Neuronal stem cell (in vitro differentiated cells): Measurements from ENCODE around the gene HTR7.

Experiments
- DNase-seq: peaks from one replicate; pipeline ENCODE4 v3.0.0-alpha.2; 2013; ENCODE audit warnings: low spot score
- H2AFZ ChIP-seq: one replicate; pipeline ENCODE4 v1.6.1; 2013; ENCODE audit warnings: mild to moderate bottlenecking, low read length, inconsistent platforms
- H2AK5ac ChIP-seq: 2 replicates; pipeline ENCODE4 v1.6.1; 2013; ENCODE audit warnings: low read depth, mild to moderate bottlenecking, inconsistent platforms, low read length, moderate library complexity, mixed read lengths
- H2BK120ac ChIP-seq: 2 replicates; pipeline ENCODE4 v1.6.1; 2013; ENCODE audit warnings: low read depth, mild to moderate bottlenecking, inconsistent platforms, low read length, moderate library complexity, mixed read lengths
- H2BK12ac ChIP-seq: one replicate; pipeline ENCODE4 v1.6.1; 2013; ENCODE audit warnings: low read length, inconsistent platforms
- H2BK15ac ChIP-seq: 2 replicates; pipeline ENCODE4 v1.6.1; 2013; ENCODE audit warnings: mild to moderate bottlenecking, low read length, inconsistent platforms, mixed read lengths
- H2BK5ac ChIP-seq: one replicate; pipeline ENCODE4 v1.6.1; 2013; ENCODE audit warnings: inconsistent platforms, mild to moderate bottlenecking, low read length, moderate library complexity
- H3K14ac ChIP-seq: one replicate; pipeline ENCODE4 v1.6.1; 2013; ENCODE audit warnings: low read length, inconsistent platforms
- H3K18ac ChIP-seq: 2 replicates; pipeline ENCODE4 v1.6.1; 2013; ENCODE audit warnings: low read length, inconsistent platforms
- H3K23ac ChIP-seq: 2 replicates; pipeline ENCODE4 v1.6.1; 2013; ENCODE audit warnings: low read depth, mild to moderate bottlenecking, mixed read lengths, low read length, inconsistent platforms; ENCODE audit not compliant: poor library complexity
- H3K27ac ChIP-seq: replicated peaks from 3 replicates; pipeline ENCODE4 v1.5.1; 2013; ENCODE audit warnings: low read length, inconsistent platforms
- H3K27me3 ChIP-seq, 3 experiments: 2 replicates each; pipeline ENCODE4 v1.6.1; 2013; ENCODE audit warnings: low read length in 3 of 3, mild to moderate bottlenecking in 2 of 3, inconsistent platforms in 1 of 3, low read depth in 1 of 3, mixed read lengths in 1 of 3, moderate library complexity in 1 of 3; ENCODE audit not compliant: control insufficient read depth in 3 of 3, insufficient read depth in 3 of 3
- H3K36me3 ChIP-seq, 2 donors: replicated peaks in 1 of 2; 2 replicates each; pipeline ENCODE4 v1.6.1; 2013; ENCODE audit warnings: low read length in 2 of 2; ENCODE audit not compliant: control insufficient read depth in 2 of 2, insufficient read depth in 2 of 2
- H3K4ac ChIP-seq: 2 replicates; pipeline ENCODE4 v1.6.1; 2013; ENCODE audit warnings: inconsistent platforms, mild to moderate bottlenecking, low read length, moderate library complexity
- H3K4me1 ChIP-seq, 2 donors: 1 replicate in 1 of 2; 2 replicates in 1 of 2; pipeline ENCODE4 v1.6.1; 2013; ENCODE audit warnings: low read length in 2 of 2, low read depth in 1 of 2; ENCODE audit not compliant: control insufficient read depth in 2 of 2, insufficient read depth in 1 of 2
- H3K4me2 ChIP-seq: one replicate; pipeline ENCODE4 v1.6.1; 2013; ENCODE audit warnings: mild to moderate bottlenecking, low read length, inconsistent platforms; ENCODE audit not compliant: insufficient read depth, poor library complexity, severe bottlenecking
- H3K4me3 ChIP-seq, 2 donors: 2 replicates each; pipeline ENCODE4 v1.5.1; 2013; ENCODE audit warnings: low read length in 2 of 2, mild to moderate bottlenecking in 2 of 2, inconsistent platforms in 1 of 2, moderate library complexity in 1 of 2
- H3K79me1 ChIP-seq: one replicate; pipeline ENCODE4 v1.6.1; 2013; ENCODE audit warnings: low read depth, mild to moderate bottlenecking, inconsistent platforms, low read length, moderate library complexity
- H3K9ac ChIP-seq: one replicate; pipeline ENCODE4 v1.6.1; 2013; ENCODE audit warnings: mild to moderate bottlenecking, low read depth, low read length, inconsistent platforms; ENCODE audit not compliant: poor library complexity
- H3K9me3 ChIP-seq, 2 donors: replicated peaks in 1 of 2; 2 replicates each; pipeline versions ENCODE3 to v1.6.1; 2013; ENCODE audit warnings: low read length in 2 of 2, mild to moderate bottlenecking in 2 of 2, inconsistent platforms in 1 of 2, low read depth in 1 of 2, mixed read lengths in 1 of 2, moderate library complexity in 1 of 2; ENCODE audit not compliant: control insufficient read depth in 2 of 2, insufficient read depth in 1 of 2
- H4K8ac ChIP-seq: one replicate; pipeline ENCODE4 v1.6.1; 2013; ENCODE audit warnings: low read depth, mild to moderate bottlenecking, inconsistent platforms, low read length, moderate library complexity
- H4K91ac ChIP-seq: one replicate; pipeline ENCODE4 v1.6.1; 2013; ENCODE audit warnings: low read length, low read depth, mild to moderate bottlenecking, inconsistent platforms; ENCODE audit not compliant: poor library complexity
- WGBS, 2 donors: extraction: QIAGEN DNeasy Blood & Tissue Kit; methylation state at CpG; one replicate each; pipeline ENCODE4 v1.1.7; 2013; ENCODE audit warnings: missing lambda C conversion rate in 2 of 2, mixed read lengths in 1 of 2; ENCODE audit not compliant: insufficient read length in 2 of 2, insufficient replicate concordance in 1 of 2; ENCODE audit errors: extremely low coverage in 2 of 2; 5-methylcytosine and 5-hydroxymethylcytosine counted together

HTR7 gene

DNA sequence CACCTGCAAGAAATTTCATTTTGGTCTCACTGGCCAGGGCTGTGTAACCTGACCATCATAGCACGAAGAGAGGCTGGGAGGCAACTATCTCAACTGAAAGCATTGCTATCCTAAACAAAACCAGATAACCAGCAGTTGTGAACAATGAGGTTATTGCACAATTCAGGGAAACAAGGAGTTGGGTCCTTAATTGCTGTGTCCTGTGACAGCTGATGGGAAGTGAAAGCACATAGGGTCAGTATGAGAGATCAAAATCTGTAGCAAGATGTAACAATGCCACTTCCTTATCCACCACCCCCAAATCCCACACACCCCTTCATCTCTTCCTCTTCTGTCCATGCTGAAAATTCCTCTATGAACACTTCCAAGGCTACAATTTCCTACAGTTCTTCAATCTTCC is 80.2 kb downstream of the HTR7 start:
- no CpG with 5 or more reads among the region's 1 CpG for WGBS, 2 donors
- no peak overlapping the region for H2AFZ ChIP-seq
- H3K18ac ChIP-seq = no peak overlapping the region
- H2AK5ac ChIP-seq = no peak overlapping the region
- no peak overlapping the region for H2BK120ac ChIP-seq
- H2BK5ac ChIP-seq = no peak overlapping the region
- DNase-seq = no peak
- H3K9me3 ChIP-seq = no peaks in the 10 kb centered on the region
- H3K9ac ChIP-seq = no peak overlapping the region
- no peaks in the 10 kb centered on the region for H3K36me3 ChIP-seq
- H4K8ac ChIP-seq = no peak overlapping the region
- H3K27ac ChIP-seq = no peak overlapping the region
- H3K27me3 ChIP-seq = peaks cover 0 to 3% (median 0%) of the 10 kb centered on the region in 3 experiments
- H2BK15ac ChIP-seq = no peak overlapping the region
- H3K79me1 ChIP-seq = no peaks in the 10 kb centered on the region
- no peak overlapping the region for H3K23ac ChIP-seq
- H3K4me3 ChIP-seq = no peak overlapping the region
- no peak overlapping the region for H3K4ac ChIP-seq
- H3K4me1 ChIP-seq = peaks cover 0 to 9% of the 10 kb centered on the region in 2 donors
- H3K14ac ChIP-seq = no peak overlapping the region
- H2BK12ac ChIP-seq = no peak overlapping the region
- H4K91ac ChIP-seq = no peak overlapping the region
- H3K4me2 ChIP-seq = no peak overlapping the region

DNA sequence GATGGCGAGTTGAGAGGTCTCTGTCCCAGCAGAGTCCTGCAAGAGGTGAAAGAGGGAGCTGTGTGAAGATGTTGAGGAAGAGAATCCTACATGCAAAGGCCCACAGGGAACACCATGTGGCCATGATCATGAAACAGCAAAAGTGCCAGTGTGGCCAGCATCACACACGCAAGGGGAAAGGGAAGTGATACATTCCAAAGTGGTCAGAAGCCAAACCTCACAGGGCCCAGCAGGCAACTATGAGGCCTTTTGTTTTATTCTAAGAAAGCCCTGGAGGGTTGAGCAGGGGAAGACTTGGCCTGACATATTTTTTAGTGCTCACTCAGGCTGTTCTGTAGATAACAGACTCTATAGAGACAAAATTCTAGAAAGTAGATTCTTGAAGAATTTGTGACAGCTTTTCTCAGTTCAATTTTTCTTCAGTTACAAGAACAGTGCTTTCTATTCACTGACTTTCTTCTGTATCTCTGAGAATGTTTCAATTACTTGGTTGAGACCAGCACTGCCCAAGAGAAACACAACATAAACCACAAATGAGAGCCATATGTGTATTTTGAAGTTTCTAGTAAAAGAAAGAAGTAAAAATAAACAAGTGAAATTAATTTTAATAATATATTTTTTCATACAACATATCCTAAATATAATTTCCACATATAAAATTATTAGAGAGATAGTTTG is 82.3 kb downstream of the HTR7 start:
- Histone ChIP-seq H3K9me3 (no peaks in the 10 kb centered on the region), H2BK120ac (no peak overlapping the region), H3K27ac (no peak overlapping the region), H4K91ac (no peak overlapping the region), H3K27me3 (peaks cover 0 to 3% (median 0%) of the 10 kb centered on the region in 3 experiments), H3K36me3 (no peaks in the 10 kb centered on the region), H2BK5ac (no peak overlapping the region), H3K18ac (no peak overlapping the region), H3K4me1 (peaks cover 0 to 9% of the 10 kb centered on the region in 2 donors), H4K8ac (no peak overlapping the region), H3K4me3 (no peak overlapping the region), H3K4ac (no peak overlapping the region), H2BK12ac (no peak overlapping the region), H3K9ac (no peak overlapping the region), H3K79me1 (no peaks in the 10 kb centered on the region), H3K14ac (no peak overlapping the region), H2AK5ac (no peak overlapping the region), H2BK15ac (no peak overlapping the region), H3K4me2 (no peak overlapping the region), H3K23ac (no peak overlapping the region), H2AFZ (no peak overlapping the region)
- no peak for DNase-seq
- WGBS, 2 donors = no CpG with 5 or more reads among the region's 2 CpGs

DNA sequence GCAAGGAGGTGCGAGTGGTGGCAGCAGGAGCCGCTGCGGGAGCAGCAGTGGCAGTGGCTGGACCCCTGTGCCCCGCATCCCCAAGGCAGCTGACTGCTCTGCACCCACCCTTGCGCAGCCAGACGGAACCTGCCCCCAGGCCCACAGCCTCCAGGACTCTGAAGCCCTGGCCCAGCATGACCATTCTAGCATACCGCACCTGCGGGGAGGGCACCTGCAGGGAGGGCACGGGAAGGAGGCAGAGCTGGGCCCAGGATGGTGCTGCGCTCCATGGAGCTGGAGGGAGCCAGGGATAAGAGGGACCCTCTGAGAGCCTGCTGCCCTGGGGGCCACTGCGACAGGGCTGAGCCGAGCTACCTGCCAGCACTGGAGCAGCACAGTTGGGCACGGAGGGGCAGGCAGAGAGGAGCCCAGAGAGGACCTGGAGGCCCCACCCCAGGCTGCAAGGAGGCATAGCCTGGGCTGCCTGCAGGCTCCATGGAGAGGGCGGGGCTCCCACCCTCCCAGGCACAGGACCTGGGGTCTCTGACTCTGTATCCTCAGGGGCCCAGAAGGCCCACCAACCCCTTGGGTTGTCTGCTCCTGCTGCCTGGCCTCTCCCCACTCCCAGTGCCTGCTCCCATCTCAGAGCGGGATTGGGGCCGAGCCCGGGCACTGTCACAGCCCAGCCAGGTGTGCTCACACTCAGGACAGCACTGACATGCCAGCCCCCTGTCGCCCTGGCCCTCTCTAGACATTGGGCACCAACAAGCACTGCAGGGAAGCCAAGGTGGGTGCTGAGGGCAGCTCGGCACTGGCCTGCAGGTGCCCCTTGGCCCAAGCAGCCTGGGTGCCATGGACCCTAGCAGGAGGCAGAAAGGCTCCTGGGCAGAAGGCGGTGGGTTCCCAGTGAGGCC is 87.6 kb downstream of the HTR7 start:
- Histone ChIP-seq H4K8ac (no peak overlapping the region), H3K9ac (peak overlapping the region; percentile 30), H3K14ac (no peak overlapping the region), H3K4me1 (peaks cover 0 to 1% of the 10 kb centered on the region in 2 donors), H3K4me3 (no peak overlapping the region), H2BK120ac (no peak overlapping the region), H3K27me3 (peaks cover 0 to 3% (median 0%) of the 10 kb centered on the region in 3 experiments), H4K91ac (no peak overlapping the region), H3K27ac (no peak overlapping the region), H3K18ac (peak overlapping the region; percentile 81), H3K4ac (no peak overlapping the region), H2AK5ac (peak overlapping the region; percentile 33), H2AFZ (no peak overlapping the region), H2BK5ac (no peak overlapping the region), H3K4me2 (no peak overlapping the region), H3K23ac (peak overlapping the region; percentile 29), H3K9me3 (no peaks in the 10 kb centered on the region), H3K36me3 (no peaks in the 10 kb centered on the region), H2BK15ac (no peak overlapping the region), H3K79me1 (no peaks in the 10 kb centered on the region), H2BK12ac (peak overlapping the region; percentile 84)
- no peak for DNase-seq
- no CpG with 5 or more reads among the region's 20 CpGs for WGBS, 2 donors
